GM21619 (cell line): Measurements from ENCODE around the gene NUP35.

ENCODE experiments used
- ATAC-seq: cut with Tn5 transposase; IDR thresholded peaks from one replicate; pipeline ENCODE4 v1.9.1; 2021; ENCODE audit not compliant: unreplicated experiment

NUP35 gene, protein sequence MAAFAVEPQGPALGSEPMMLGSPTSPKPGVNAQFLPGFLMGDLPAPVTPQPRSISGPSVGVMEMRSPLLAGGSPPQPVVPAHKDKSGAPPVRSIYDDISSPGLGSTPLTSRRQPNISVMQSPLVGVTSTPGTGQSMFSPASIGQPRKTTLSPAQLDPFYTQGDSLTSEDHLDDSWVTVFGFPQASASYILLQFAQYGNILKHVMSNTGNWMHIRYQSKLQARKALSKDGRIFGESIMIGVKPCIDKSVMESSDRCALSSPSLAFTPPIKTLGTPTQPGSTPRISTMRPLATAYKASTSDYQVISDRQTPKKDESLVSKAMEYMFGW

DNA sequence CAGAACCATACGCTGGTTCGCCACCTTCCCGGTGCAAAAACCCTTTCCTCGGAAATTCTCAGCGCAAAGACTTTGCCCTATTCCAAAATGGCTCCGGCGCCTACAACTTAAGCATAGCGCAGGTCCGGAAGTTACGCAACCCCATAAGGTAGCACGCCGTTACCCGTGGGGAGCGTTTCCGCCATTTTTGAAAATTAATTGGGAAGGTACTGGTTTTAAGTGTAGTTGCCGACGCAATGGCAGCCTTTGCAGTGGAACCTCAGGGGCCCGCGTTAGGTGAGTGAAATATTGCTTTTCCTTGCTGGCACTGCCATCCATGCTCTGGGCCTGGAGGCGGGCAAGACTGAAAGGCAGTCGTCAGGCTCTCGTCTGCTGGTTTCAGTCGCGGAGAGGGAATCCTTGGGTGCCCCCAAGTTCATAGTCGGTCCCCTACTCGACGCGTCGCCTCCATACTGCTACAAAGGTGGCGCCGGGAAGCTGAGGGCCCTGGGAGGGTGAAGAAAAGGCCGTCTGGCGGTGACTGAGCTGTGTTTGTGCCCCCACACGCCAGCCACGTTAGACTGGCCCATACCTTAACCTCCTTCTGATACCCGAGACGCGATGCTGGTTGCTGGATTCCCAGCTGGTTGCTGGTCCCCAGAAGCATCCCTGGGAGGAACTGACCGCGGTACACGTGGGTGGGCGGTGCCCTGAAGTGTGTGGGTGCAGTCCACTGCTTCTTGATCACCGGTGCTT is at the start of gene NUP35:
NUP35 (plus strand) TSS at position 222 of the 735 bp plus-strand sequence; CDS start at position 237, 15 bp downstream.
- peak; percentile 89 for ATAC-seq

DNA sequence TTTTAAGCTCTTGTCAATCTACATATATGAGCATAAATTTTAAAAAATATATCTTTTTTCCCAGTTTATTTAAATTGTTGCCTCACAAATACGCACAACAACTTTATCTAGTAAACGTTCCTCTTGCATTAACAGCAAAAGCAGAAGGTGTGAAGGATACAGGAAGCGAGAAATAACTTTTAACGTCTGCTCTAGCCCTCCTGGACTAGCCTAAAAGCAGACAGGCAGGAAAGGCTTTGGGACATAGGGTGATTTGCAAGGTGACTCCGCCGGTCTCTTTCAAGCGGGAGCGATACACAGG is 46.1 kb upstream of the NUP35 start:
- no peak for ATAC-seq

DNA sequence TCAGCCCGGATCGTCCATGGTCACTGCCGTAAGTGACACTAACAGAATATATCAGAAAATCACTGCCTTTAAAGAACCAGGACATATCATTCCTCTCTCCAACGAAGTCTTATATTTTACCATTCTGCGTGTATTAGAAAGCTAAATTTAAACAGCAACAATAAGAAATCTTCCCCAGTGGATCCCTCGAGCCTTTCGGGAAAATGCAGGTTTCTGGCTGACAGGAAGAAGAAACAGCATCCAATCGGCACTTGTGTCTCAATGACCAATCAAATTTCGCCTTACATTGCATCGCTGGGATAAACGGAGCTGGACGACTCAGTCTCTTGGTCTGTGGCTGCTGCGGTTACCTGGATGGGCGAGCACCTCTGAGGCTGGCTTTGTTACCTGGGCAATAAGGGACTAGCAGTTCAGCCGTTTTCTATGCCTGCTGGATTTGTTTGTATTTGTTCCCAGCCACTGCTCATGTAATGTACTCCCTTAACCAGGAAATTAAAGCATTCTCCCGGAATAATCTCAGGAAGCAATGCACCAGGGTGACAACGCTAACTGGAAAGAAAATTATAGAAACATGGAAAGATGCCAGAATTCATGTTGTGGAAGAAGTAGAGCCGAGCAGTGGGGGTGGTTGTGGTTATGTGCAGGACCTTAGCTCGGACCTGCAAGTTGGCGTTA is 45.6 kb upstream of the NUP35 start, which contains the start of gene DUSP19:
DUSP19 (plus strand) TSS at position 284 of the 675 bp plus-strand sequence; CDS start at position 471, 187 bp downstream.
- ATAC-seq = peak; percentile 90

DNA sequence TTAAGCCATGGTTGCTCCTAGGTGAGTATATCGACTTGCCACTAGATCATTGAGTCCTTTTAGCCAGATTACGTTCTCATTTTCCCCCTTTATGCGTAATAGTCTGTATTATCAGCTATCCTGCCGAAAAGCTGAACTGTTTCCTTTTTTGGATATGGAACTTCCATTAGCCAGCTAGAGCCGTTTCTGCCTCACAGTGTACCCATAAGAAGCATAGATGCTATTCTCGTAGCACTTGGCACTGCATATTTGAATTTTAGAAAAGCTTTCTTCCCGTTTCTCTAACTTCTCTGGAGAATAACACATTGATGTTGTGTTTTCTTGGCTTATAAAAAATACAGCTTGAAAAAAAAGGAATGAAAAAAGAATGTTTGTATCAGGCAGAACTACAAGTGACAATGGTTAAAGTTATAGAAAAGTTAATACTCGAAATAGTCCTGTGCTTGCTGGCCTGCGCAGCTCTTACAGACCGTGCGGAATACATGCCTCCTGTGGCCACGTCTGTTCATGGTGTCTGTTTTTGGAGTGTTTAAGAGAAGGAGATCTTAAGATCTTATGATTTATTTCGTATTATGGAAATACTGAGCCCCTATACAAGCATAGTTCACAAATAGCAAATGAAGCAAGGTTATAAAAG is 45.0 kb upstream of the NUP35 start:
- peak; percentile 23 for ATAC-seq

DNA sequence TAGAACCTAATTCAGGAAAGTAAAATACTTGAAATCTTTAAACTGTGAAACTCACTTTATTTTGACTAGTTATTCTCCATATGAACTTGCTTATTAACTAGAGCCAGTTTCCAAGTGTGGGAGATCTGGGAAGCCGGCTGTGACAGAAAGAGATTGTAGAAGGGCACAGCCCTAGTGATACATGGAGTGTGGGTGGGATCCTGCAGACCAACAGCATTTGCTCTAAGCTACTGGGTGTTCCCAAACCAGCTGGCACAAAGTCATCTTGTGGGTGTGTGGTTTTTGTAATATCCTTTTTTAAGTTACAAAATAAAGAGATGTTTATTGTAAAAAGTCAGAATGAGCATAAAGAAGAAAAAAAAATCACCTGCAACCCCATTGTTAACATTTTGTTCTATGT is 42.3 kb upstream of the NUP35 start:
- no peak for ATAC-seq

DNA sequence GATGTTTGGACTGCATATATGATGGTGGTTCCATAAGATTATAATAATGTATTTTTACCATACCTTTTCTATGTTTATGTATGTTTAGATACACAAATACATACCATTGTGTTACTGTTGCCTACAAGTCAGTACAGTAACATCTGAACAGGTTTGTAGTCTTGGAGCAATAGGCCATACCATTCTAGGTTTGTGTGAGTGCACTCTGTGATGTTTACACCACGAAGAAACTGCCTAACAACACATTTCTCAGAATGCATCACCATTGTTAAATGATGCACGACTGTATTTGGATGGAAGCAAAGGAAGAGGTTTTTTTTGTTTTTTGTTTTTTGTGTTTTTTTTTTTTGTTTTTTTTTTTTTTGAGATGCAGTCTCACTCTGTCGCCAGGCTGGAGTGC is 36.2 kb upstream of the NUP35 start:
- ATAC-seq = peak; percentile 35

DNA sequence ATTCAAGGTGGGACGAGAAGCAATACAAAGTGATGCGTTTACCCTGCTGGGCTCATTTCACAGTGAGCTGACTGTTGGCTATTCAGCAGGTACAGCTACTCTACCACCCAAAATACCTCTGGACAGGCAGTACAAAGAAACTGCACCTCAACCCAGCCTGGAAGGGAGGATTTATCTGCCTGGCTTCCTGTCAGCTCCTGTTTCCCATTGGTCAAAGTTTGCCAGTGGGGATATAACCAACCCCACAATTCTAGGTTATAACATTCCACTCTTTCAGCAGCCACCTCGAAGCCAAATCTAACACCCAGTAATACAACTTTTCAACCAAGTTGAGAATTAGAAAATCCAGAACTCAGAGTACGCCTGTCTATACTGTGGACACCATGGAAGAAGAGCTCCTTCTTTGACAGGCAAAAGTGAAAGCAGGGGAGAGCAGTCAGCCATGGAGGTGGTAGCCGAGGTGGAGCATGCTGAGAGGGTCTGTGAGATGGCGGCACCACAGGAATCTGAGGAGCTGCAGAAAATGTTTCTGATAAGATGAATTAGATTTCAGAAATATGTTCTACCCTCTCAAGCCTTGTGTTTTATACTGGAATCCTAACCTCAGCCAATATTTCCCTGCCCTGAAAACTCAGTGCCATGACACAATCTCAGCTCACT is 34.9 kb upstream of the NUP35 start:
- ATAC-seq = peak; percentile 45

DNA sequence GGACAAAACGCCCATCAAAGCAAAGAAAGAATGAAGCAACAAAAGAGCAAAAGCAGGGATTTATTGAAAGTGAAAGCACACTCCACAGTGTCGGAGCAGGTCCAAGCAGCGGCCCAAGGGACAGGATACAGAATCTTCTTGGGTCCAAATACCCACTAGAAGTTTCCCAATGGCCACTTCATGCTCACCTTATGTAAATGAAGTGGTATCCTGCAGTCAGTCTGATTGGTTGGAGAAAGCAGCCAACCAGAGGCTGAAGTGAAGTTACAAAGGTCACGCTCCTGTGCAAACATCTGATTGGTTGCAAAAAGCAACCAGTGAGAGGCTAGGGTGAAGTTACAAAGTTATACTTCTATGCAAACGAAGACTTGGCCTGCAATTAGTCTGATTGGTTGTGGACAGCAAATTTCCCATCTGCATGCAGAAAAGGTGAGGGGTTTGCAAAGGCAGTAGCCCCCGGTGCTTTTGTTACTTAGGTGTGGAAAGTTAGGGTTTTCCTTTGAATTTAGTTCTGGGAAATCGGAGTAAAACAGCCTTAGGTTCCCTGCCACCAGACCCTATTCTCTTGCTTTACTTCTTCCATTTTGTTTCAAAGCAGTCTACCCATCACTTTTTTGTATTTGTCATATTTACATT is 32.8 kb upstream of the NUP35 start:
- no peak for ATAC-seq

DNA sequence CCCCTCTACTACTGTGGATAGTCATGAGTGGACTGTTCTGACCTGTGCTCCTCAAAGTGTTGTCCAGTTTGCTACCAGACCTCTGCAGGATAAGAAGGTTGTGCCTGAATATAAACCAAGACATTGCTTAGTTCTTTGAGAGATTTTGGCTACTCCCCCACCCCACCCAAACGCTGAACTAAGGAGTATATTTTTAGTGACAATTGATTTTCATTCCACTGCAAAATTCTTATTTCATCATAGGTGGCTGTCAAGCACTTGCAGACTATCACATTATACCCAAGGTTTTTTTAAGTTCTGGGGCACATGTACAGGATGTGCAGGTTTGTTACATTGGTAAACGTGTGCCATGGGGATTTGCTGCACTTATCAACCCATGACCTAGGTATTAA is 32.3 kb upstream of the NUP35 start:
- ATAC-seq = no peak

DNA sequence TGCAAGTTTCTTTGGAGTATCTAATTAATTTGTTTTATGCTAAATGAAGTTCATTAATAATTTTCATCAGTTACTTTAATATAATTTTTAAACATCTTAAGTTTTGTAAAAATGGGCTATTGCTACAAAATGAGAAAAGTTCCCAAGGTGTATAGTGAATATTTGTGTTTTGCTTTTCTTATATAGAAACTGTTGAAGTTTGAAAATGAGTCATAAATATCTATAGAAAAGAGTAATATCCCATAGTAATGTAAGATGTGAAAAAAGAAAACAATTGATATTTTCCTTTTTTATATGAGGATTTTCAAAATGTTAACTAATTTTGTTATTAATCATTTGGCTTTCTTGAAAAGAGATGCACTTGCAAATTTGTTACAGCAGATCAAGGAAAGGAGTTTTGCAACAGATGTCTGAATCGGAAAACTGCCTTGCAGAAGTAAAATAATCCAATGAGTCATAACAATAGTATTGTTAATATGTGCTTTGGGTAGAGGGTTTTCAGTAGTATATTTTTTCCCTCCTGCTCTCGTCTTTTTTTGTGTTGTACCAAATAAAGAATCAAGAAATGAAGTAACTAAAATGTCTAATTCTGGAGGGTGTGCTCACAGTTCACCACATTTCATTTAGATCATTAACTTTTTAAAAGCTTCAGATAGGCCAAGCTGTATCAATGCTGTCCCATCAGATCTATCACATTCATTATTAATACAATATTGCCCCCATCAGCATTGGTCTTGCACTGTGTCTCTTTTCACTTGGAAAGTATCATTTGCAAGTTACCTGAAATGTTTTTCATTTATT is 30.2 kb upstream of the NUP35 start:
- ATAC-seq = peak; percentile 86

DNA sequence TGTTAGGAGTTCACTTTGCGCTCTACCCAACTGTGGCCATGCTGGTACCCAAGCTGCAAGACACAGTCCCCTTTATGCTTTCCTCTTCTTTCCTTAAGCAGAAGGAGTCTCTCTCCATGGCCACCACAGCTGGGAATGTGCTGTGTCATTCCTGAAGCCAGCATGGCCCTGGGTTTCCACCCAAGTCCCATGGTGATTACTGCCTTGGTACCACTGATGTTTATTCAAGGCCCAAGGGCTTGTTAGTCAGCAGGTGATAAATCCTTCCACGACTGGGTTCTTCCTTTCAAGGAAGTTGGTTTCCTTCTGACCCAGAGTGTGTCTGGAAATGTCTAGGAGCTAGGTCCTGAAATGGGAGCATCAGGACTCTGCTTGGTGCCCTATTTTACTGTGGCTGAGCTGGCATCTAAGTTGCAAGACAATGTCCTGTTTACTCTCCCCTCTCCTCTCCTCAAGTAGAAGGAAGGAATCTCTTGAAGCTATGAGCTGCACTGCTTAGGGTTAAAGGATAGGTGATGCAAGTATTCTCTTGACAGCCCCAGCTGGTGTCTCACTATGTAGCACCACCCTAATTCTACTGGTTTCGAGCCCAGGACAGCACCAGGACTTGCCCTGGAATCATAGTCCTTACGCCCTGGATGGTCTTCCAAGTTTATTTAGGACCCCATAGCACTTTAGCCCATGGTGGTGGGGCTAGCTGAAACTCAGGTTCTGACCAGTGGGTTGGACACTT is 18.7 kb upstream of the NUP35 start:
- ATAC-seq = no peak

DNA sequence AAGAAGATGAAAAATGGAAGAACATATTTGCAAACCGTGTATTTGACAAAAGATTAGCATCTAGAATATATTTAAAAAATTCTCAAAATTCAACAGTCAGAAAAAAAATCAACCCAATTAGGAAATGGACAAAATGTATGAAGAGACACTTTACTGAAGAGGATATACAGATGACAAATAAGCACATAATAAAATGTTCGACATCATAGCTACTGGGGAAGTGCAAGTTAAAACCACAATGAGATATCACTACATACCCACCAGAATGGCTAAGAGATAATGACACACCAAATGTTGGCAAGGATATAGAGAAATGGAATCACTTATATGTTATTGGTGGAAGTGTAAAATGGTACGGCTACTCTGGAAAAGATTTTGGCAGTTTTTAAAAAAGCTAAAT is 11.7 kb upstream of the NUP35 start:
- ATAC-seq = no peak

DNA sequence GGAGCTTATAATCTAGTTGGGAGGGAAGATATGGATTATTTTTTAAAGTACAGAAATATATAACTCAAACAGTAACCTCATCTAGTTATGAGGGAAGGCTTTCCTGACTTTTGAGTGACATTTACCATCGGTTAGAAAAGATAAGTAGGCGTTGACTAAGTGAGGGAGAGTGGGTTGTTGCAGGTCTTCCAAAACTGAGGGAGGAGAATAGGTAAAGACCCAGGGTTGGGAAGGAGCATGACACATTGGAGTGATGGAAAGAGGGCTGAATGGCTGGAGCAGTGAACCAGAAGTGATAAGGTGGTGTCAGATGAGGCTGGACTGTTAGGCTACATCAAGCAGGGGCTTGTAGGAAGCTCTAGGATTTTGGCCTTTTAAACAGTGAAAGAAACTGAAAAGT is 10.6 kb upstream of the NUP35 start:
- no peak for ATAC-seq

DNA sequence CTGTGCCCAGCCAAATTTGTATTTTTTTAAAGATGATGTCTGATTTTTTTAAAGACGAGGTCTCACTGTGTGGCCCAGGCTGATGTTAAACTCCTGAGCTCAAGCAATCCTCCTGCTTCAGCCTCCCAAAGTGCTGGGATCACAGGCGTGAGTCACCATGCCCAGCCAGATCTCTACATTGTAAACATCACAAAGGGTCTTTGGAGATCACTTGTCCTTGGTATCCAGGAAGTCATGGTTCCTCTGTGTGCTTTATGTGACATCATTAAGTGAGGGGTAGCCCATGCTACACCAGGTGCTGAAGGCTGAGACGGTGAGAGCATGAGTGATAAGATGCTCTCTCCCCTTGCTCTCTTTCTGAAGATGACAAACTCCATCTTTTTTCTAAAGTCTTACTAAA is 7.0 kb upstream of the NUP35 start:
- ATAC-seq = no peak

DNA sequence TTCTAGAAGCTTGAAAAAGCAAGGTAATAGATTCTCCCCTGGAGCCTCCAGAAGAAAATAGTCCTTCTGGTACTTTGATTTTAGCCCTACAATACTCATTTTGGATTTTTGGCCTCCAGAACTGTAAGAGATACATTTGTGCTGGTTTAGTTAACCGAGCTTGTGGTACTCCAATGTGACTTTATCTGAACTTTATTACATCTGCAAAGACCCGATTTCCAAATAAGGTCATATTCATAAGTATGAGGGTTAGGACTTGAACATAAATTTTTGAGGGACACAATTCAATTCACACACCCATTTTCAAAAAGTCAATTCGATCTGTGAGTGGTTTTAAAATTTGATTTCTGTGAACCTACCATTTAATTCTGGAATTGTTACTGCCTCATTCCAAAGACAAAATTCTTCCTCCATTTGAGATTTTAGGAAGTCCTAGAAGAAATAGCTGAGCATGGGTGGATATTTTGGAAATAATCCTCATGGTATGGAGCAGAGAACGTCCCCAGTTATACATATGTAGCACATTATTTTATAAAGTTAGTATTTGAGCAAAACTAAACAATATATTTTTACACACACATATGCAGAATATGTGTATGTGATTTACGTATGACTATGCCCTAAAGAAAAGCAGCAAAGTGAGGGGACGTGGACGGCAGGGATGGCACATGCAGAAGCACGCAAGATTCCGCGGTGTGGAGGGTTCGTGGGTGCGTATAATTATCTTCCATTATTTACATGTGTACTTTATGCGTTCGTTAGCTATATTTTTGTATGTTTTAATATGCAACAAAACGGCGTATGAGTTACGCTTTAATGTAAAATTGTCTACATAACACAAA is 905 bp upstream of the NUP35 start:
- no peak for ATAC-seq

DNA sequence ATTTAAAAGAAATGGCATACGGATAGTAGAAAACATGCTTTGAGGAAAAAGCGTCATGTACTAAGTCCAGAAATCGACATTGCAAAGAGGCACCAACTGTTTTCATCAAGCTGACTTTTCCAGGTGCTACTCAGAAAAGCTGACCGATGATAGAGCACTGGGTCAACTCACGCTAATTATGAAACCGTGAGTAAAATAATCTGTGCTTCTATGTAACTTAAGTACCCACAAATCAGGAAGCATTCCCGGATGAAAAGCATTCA is 353 bp upstream of the NUP35 start:
- ATAC-seq = peak; percentile 30

DNA sequence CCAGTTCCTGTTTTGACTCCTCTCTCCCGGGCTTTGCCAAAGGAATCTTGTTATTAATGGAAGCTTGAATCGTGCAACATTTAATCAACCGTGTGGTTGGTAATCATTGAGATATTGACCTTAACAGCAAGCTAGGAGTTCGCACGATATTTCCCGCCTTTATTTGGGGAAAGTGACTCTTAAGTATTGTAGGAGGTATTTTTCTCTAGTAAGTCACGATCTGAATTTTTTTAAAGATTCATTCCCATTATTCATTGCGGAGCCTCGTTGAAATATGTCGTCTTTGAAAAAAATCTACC is 663 bp downstream of the NUP35 start:
- ATAC-seq = no peak

DNA sequence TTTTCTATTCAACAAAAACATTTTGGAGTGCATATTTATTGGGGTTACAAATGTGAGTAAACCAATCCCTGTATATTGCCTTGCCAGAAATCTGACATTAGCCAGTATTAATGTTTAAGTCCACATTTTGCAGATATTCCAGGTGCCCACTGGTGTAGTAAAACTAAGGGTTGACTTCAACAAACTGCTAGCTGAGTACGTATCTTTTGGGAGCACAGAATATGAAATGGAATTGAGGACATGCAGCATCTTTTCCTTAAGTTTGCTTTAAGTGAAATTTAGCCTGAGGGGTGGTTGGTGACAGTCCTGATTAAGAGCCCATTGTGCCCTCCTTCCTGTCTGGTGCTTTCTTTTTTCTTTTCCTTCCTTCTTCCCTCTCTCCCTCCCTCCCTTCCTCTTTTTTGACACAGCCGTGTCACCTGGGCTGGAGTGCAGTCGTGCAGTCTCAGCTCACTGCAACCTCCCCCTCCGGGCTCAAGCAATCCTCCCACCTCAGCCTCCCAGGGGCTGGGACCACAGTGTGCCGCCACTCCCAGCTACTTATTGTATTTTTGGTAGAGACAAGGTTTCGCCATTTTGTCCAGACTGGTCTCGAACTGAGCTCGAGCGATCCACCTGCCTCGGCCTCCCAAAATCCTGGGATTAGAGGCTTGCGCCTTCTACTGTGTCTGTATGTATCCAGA is 1.6 kb downstream of the NUP35 start:
- no peak for ATAC-seq
